ENCODE data around the gene TMEM143.
"Not testable (repeated sequence)": the region's sequence is repeated elsewhere in the genome, so short reads cannot be mapped to it uniquely, and the experiment has no call there.

Gene TMEM143

GRCh38 chr19:48390188-48391099 lies 26.7 kb upstream of the TMEM143 start:
- peak; percentile 29 for DNase-seq

- DNase-seq = no peak
These were observed 23.2 kb upstream of the TMEM143 start for GRCh38 chr19:48386981-48387380.

GRCh38 chr19:48385461-48386087 lies 21.8 kb upstream of the TMEM143 start:
- no peak for DNase-seq

GRCh38 chr19:48382286-48382685 lies 18.5 kb upstream of the TMEM143 start:
- DNase-seq = no peak

GRCh38 chr19:48381178-48381950 lies 17.6 kb upstream of the TMEM143 start:
- DNase-seq = no peak

- no peak for DNase-seq
These were observed 15.3 kb upstream of the TMEM143 start for GRCh38 chr19:48379058-48379457.

- DNase-seq = no peak
These were observed 14.4 kb upstream of the TMEM143 start for GRCh38 chr19:48378194-48378570.

GRCh38 chr19:48373567-48373966 lies 9.8 kb upstream of the TMEM143 start:
- DNase-seq = no peak

- no peak for DNase-seq
These were observed 9.2 kb upstream of the TMEM143 start for GRCh38 chr19:48372904-48373303.

- DNase-seq = not testable (repeated sequence)
These were observed 8.0 kb upstream of the TMEM143 start for GRCh38 chr19:48371771-48372170.

- DNase-seq = no peak
These were observed 7.6 kb upstream of the TMEM143 start for GRCh38 chr19:48371367-48371766.

GRCh38 chr19:48370955-48371354 lies 7.2 kb upstream of the TMEM143 start:
- DNase-seq = no peak

GRCh38 chr19:48368936-48369335 lies 5.2 kb upstream of the TMEM143 start:
- no peak for DNase-seq

GRCh38 chr19:48367855-48368254 lies 4.1 kb upstream of the TMEM143 start:
- DNase-seq = no peak

- no peak for DNase-seq
These were observed 1.9 kb upstream of the TMEM143 start for GRCh38 chr19:48365602-48366001.

- DNase-seq = no peak
These were observed 1.0 kb upstream of the TMEM143 start for GRCh38 chr19:48364598-48365348.

- no peak for DNase-seq
These were observed 285 bp downstream of the TMEM143 start for GRCh38 chr19:48363500-48363809.

- peak; percentile 87 for DNase-seq
These were observed 832 bp downstream of the TMEM143 start for GRCh38 chr19:48362716-48363499.

GRCh38 chr19:48361912-48362311 lies 1.8 kb downstream of the TMEM143 start:
- no peak for DNase-seq

- no peak for DNase-seq
These were observed 4.6 kb downstream of the TMEM143 start for GRCh38 chr19:48359123-48359522.

GRCh38 chr19:48355365-48355954 lies 8.3 kb downstream of the TMEM143 start:
- DNase-seq = no peak
